ENCODE measurements around the gene GPT2. TPM values are rescaled to one million over a fixed set of nuclear protein-coding genes. Genes with fewer than 3 reads are reported as not detected.
"Not testable (repeated sequence)": the region's sequence is repeated elsewhere in the genome, so short reads cannot be mapped to it uniquely, and the experiment has no call there.

GPT2 gene
- total RNA-seq, 1 experiment from 2014 or later = 19.4 TPM

DNA sequence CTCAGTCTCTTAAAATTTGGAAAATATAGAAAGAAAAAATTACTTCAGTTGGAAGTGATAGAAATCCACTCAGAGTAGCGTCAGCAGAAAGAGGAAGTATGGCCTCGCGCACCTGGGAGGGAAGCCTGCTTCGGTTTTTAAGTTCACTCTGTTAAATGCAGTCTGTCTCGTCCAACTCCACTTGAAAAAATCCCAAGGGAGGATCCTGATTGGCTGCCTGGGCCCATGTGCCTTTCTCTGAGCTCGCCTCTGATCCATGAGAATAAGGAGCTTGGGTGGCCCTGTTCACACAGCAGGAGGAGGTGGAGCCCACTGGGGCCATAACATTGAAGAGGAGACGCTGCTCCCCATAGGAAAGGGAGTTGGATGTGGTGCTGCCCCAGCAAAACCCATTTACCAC, 48.6 kb downstream of the GPT2 start:
- Histone ChIP-seq H3K36me3 (ENCODE audit: low read depth, low read length) (peaks cover 7% of the 10 kb centered on the region; the same call in 1 of the 2 replicates), H3K9me2 (replicated peaks; ENCODE audit: low read length) (no peaks in the 10 kb centered on the region), H3F3A (ENCODE audit: low read length, unreplicated experiment) (no peaks in the 10 kb centered on the region), H3K4me2 (ENCODE audit: low read length) (no peak overlapping the region), H3K4me1 (ENCODE audit: insufficient read depth, low read length) (no peaks in the 10 kb centered on the region), H3K4me3 (ENCODE audit: low read length) (no peak overlapping the region), H3K27ac (ENCODE audit: low read length) (no peak overlapping the region), H4K20me1 (ENCODE audit: low read length) (no peaks in the 10 kb centered on the region), H3K27me3 (ENCODE audit: low read length) (no peaks in the 10 kb centered on the region), H3K79me2 (ENCODE audit: low read length) (no peaks in the 10 kb centered on the region), H3K9me3 (ENCODE audit: low read length) (no peaks in the 10 kb centered on the region), H3K9ac (ENCODE audit: low read length) (no peak overlapping the region), H2AFZ (ENCODE audit: low read length) (no peak overlapping the region)
- ChIA-PET CTCF (no interaction called here), POLR2A (ENCODE audit: unreplicated experiment) (no interaction called here)
- TF ChIP-seq, protein P1, sequence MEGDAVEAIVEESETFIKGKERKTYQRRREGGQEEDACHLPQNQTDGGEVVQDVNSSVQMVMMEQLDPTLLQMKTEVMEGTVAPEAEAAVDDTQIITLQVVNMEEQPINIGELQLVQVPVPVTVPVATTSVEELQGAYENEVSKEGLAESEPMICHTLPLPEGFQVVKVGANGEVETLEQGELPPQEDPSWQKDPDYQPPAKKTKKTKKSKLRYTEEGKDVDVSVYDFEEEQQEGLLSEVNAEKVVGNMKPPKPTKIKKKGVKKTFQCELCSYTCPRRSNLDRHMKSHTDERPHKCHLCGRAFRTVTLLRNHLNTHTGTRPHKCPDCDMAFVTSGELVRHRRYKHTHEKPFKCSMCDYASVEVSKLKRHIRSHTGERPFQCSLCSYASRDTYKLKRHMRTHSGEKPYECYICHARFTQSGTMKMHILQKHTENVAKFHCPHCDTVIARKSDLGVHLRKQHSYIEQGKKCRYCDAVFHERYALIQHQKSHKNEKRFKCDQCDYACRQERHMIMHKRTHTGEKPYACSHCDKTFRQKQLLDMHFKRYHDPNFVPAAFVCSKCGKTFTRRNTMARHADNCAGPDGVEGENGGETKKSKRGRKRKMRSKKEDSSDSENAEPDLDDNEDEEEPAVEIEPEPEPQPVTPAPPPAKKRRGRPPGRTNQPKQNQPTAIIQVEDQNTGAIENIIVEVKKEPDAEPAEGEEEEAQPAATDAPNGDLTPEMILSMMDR (conservative IDR thresholded peaks at IDR 0.05; ENCODE audit: low read depth, low read length) = no peak
- TF ChIP-seq EZH2phosphoT487 (IDR thresholded peaks at IDR 0.05; ENCODE audit: borderline replicate concordance, low read length) (no peak), EZH2 (IDR thresholded peaks at IDR 0.05; ENCODE audit: low read length, unreplicated experiment) (no peak)
- ATAC-seq (no peak), DNase-seq (no peak)
- intact Hi-C loops (cut with micrococcal nuclease) = no loop called here
- BruUV-seq (replicated peaks) = no TSS peak

DNA sequence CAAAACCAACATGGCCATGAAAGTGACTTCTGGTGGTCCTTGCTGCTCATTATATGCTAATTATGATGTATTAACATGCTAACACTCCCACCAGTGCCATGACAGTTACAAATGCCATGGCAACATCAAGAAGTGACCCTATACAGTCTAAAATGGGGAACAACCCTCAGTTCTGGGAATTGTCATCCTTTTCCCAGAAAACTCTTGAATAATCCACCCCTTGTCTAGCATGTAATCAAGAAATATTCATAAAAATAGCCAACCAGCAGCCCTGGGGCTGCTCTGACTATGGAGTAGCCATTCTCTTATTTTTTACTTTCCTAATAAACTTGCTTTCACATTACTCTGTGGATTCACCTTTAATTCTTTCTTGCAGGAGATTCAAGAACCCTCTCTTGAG, 53.4 kb downstream of the GPT2 start:
- intact Hi-C loops (cut with micrococcal nuclease) = no loop called here
- no peaks in the 10 kb centered on the region for H3K36me3 ChIP-seq (ENCODE audit: low read depth, low read length)
- ATAC-seq = no peak
- no peak for DNase-seq
- ChIA-PET POLR2A (ENCODE audit: unreplicated experiment) (no interaction called here), CTCF (no interaction called here)
- BruUV-seq (replicated peaks) = no TSS peak
- no peak overlapping the region for H3K9ac ChIP-seq (ENCODE audit: low read length)
- no peak overlapping the region for H2AFZ ChIP-seq (ENCODE audit: low read length)
- no peaks in the 10 kb centered on the region for H3K9me3 ChIP-seq (ENCODE audit: low read length)
- no peaks in the 10 kb centered on the region for H3K27me3 ChIP-seq (ENCODE audit: low read length)
- no peak overlapping the region for H3K27ac ChIP-seq (ENCODE audit: low read length)
- no peaks in the 10 kb centered on the region for H3K79me2 ChIP-seq (ENCODE audit: low read length)
- TF ChIP-seq, protein P1 (conservative IDR thresholded peaks at IDR 0.05; ENCODE audit: low read depth, low read length) = no peak
- TF ChIP-seq EZH2 (IDR thresholded peaks at IDR 0.05; ENCODE audit: low read length, unreplicated experiment) (no peak), EZH2phosphoT487 (IDR thresholded peaks at IDR 0.05; ENCODE audit: borderline replicate concordance, low read length) (no peak)
- no peak overlapping the region for H3K4me3 ChIP-seq (ENCODE audit: low read length)
- no peak overlapping the region for H3K4me2 ChIP-seq (ENCODE audit: low read length)
- no peaks in the 10 kb centered on the region for H3K9me2 ChIP-seq (replicated peaks; ENCODE audit: low read length)
- no peaks in the 10 kb centered on the region for H4K20me1 ChIP-seq (ENCODE audit: low read length)
- no peaks in the 10 kb centered on the region for H3K4me1 ChIP-seq (ENCODE audit: insufficient read depth, low read length)
- H3F3A ChIP-seq (ENCODE audit: low read length, unreplicated experiment) = no peaks in the 10 kb centered on the region

DNA sequence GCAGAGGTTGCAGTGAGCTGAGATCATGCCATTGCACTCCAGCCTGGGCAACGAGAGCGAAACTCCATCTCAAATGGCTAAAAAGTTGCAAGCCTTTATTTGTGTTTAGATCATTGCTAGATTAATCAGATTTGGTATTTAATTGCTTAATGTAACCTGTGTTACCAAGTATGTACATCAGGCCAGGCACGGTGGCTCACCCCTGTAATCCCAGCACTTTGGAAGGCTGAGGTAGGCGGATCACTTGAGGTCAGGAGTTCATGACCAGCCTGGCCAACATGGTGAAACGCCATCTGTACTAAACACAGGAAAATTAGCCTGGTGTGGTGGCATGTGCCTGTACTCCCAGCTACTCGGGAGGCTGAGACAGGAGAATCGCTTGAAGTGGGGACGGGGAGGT, 60.6 kb downstream of the GPT2 start:
- H3K9ac ChIP-seq (ENCODE audit: low read length); DNase-seq; H3K27me3 ChIP-seq (ENCODE audit: low read length); H2AFZ ChIP-seq (ENCODE audit: low read length); POLR2A ChIA-PET (ENCODE audit: unreplicated experiment); ATAC-seq; H4K20me1 ChIP-seq (ENCODE audit: low read length); BruUV-seq (replicated peaks); H3K4me2 ChIP-seq (ENCODE audit: low read length); H3K9me3 ChIP-seq (ENCODE audit: low read length); H3F3A ChIP-seq (ENCODE audit: low read length, unreplicated experiment); H3K4me3 ChIP-seq (ENCODE audit: low read length); H3K79me2 ChIP-seq (ENCODE audit: low read length); H3K36me3 ChIP-seq (ENCODE audit: low read depth, low read length); H3K4me1 ChIP-seq (ENCODE audit: insufficient read depth, low read length); H3K9me2 ChIP-seq (replicated peaks; ENCODE audit: low read length); CTCF ChIA-PET; H3K27ac ChIP-seq (ENCODE audit: low read length): not testable (repeated sequence)
- intact Hi-C loops (cut with micrococcal nuclease) = loop anchor here (5.0 kb wide), 2 partner anchors 198 to 1223 kb away; partner anchors contain the start of gene NETO2

Measured in PC-3 (cell line).